Activated CD8-positive, alpha-beta T cell treated with anti-CD3 and anti-CD28 coated beads for 36 hours (primary cell): ENCODE data around the gene VPS25. TPM values are rescaled to one million over a fixed set of nuclear protein-coding genes. Genes with fewer than 3 reads are reported as not detected.

Experiments used
- ATAC-seq: fragments of 200-7000 bp; cut with Tn5 transposase; one replicate; pipeline ENCODE4 v1.10.0; 2021; ENCODE audit warnings: mild to moderate bottlenecking, moderate library complexity
- CTCF ChIA-PET: fragments of 350-600 bp; sonication (Branson Sonifier 250); formaldehyde crosslinking; loops from one replicate; lab custom pipeline; 2021; ENCODE audit warnings: antibody characterized with exemption; lab: Charles Lee
- POLR2A ChIA-PET: fragments of 350-600 bp; sonication (Branson Sonifier 250); formaldehyde crosslinking; loops from one replicate; lab custom pipeline; 2021; ENCODE audit warnings: antibody characterized with exemption; lab: Charles Lee
- DNase-seq: peaks from one replicate; pipeline ENCODE4 v3.0.0-alpha.2; 2020
- H3K27ac Mint-ChIP-seq: one replicate; pipeline ENCODE4 v1.8.0; 2021; ENCODE audit warnings: mild to moderate bottlenecking, mixed read lengths
- H3K27me3 Mint-ChIP-seq: one replicate; pipeline ENCODE4 v1.8.0; 2021; ENCODE audit warnings: mixed read lengths
- H3K36me3 Mint-ChIP-seq: one replicate; pipeline ENCODE4 v1.8.0; 2021; ENCODE audit warnings: low read depth, mixed read lengths
- H3K4me1 Mint-ChIP-seq: one replicate; pipeline ENCODE4 v1.8.0; 2021; ENCODE audit warnings: low read depth, mixed read lengths
- H3K4me3 Mint-ChIP-seq: one replicate; pipeline ENCODE4 v1.8.0; 2021; ENCODE audit warnings: mild to moderate bottlenecking, moderate library complexity, mixed read lengths
- H3K9me3 Mint-ChIP-seq: one replicate; pipeline ENCODE4 v1.8.0; 2021; ENCODE audit warnings: mixed read lengths
- intact Hi-C: fragments of 100-400 bp; cut with micrococcal nuclease; formaldehyde crosslinking; loops from one replicate; pipeline ENCODE4 v1.10.0; 2022
- total RNA-seq, 2 experiments: library from RNA; stranded (reverse); gene quantifications; one replicate each; pipeline ENCODE4 v1.2.3, GENCODE V29; 2021
- TF ChIP-seq, protein P1 (sequence below): fragments of 200-600 bp; IDR thresholded peaks from one replicate; pipeline ENCODE4 v1.8.0; 2022; ENCODE audit warnings: antibody characterized with exemption, mild to moderate bottlenecking

VPS25 gene
- total RNA-seq, 2 experiments from 2014 or later: 63.4 to 67.2 TPM

DNA sequence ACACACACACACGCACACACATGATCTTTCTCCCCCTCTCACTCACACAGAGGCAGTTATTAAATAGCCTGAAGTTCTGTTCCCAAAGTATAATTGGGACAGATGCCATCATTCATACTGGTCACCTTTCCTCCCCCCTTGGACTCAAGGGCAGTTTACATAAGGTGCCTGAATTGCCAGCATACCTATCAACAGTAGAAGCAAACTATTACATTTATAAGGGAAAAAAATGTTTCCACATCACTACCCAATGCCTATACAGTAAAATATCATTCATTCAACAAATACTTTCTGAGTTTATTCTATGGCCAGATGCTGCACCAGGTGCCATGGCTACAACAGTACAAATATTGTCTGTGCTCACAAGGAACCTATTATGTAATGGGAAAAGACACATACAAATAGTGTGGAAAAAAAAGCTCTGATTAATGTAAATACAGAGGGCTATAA is 31.7 kb downstream of the VPS25 start:
- intact Hi-C loops: no loop called here
- DNase-seq (no peak), ATAC-seq (no peak)
- ChIA-PET CTCF (interaction anchor here (2.4 to 5.3 kb wide), 2 partner anchors 15 to 19 kb away, joined by 13 to 36 read pairs; partner anchors contain the start of gene BECN1), POLR2A (interaction anchor here (0.6 to 1.4 kb wide), 2 partner anchors 31 to 52 kb away, joined by 3 read pairs; partner anchors contain the start of gene VPS25)
- Mint-ChIP-seq H3K9me3 (no peaks in the 10 kb centered on the region), H3K4me1 (no peaks in the 10 kb centered on the region), H3K27ac (no peak overlapping the region), H3K27me3 (no peaks in the 10 kb centered on the region), H3K4me3 (no peak overlapping the region), H3K36me3 (no peaks in the 10 kb centered on the region)
- TF ChIP-seq, protein P1, sequence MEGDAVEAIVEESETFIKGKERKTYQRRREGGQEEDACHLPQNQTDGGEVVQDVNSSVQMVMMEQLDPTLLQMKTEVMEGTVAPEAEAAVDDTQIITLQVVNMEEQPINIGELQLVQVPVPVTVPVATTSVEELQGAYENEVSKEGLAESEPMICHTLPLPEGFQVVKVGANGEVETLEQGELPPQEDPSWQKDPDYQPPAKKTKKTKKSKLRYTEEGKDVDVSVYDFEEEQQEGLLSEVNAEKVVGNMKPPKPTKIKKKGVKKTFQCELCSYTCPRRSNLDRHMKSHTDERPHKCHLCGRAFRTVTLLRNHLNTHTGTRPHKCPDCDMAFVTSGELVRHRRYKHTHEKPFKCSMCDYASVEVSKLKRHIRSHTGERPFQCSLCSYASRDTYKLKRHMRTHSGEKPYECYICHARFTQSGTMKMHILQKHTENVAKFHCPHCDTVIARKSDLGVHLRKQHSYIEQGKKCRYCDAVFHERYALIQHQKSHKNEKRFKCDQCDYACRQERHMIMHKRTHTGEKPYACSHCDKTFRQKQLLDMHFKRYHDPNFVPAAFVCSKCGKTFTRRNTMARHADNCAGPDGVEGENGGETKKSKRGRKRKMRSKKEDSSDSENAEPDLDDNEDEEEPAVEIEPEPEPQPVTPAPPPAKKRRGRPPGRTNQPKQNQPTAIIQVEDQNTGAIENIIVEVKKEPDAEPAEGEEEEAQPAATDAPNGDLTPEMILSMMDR: no peak

DNA sequence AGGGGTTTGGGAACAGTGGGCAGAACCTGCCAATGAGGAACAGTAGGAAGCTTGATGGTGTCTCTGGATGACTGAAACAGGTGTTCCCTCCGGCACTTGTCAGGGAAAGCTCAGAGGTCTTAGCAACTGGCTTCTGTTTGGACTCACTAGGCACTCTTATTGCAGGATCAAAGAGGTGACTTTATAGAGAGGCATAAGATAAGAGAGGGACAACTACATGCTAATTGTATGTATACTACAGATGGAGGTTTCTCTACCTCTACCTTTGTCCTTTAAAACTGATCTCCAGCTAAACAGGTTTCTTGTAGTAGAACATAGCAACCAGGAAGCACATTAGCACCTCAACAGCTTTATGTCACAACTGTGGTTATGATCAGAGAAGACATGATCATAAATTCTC is 33.0 kb downstream of the VPS25 start:
- POLR2A ChIA-PET: interaction anchor here (0.5 to 1.8 kb wide), 6 partner anchors 8 to 767 kb away, joined by 3 to 4 read pairs (median 3); no protein-coding TSS in a partner anchor

DNA sequence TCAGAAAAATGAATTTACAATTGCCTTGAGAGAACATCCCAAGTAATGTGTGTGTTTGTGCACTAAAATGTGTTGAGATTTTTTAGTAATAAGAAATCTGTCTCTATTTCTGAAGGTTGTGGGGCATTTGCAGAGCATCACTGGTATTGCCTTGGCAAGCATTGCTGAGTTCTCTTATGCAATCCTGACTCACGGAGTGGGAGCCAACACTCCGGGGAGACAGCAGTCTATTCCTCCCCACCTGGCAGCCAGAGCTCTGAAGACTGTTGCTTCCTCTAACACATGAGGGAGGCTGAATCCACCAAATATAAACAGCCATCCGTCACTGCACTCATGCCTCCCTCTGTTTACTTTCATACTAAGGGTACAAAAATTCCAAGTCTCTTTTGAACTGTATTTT is 36.0 kb downstream of the VPS25 start:
- Mint-ChIP-seq H3K9me3 (no peaks in the 10 kb centered on the region), H3K4me3 (no peak overlapping the region), H3K36me3 (peaks cover 18% of the 10 kb centered on the region), H3K27me3 (no peaks in the 10 kb centered on the region), H3K4me1 (no peaks in the 10 kb centered on the region), H3K27ac (no peak overlapping the region)
- TF ChIP-seq, protein P1: no peak
- DNase-seq (no peak), ATAC-seq (no peak)
- ChIA-PET POLR2A (interaction anchor here (0.6 to 1.5 kb wide), 2 partner anchors 156 to 169 kb away, joined by 3 read pairs; no protein-coding TSS in a partner anchor), CTCF (interaction anchor here (0.7 to 2.0 kb wide), 5 partner anchors 10 to 198 kb away, joined by 3 to 5 read pairs (median 3); no protein-coding TSS in a partner anchor)
- intact Hi-C loops: no loop called here

More for the DNA sequence above, 33.0 kb downstream of the VPS25 start:
- CTCF ChIA-PET: interaction anchor here (0.8 to 5.3 kb wide), 2 partner anchors 14 to 18 kb away, joined by 4 to 36 read pairs; partner anchors contain the start of gene BECN1
- H3K36me3 Mint-ChIP-seq: peaks cover 7% of the 10 kb centered on the region
- no peak for ATAC-seq
- DNase-seq: no peak
- no peaks in the 10 kb centered on the region for H3K9me3 Mint-ChIP-seq
- H3K4me3 Mint-ChIP-seq: no peak overlapping the region
- H3K27me3 Mint-ChIP-seq: no peaks in the 10 kb centered on the region
- intact Hi-C loops: no loop called here
- TF ChIP-seq, protein P1: no peak
- H3K27ac Mint-ChIP-seq: no peak overlapping the region
- H3K4me1 Mint-ChIP-seq: no peaks in the 10 kb centered on the region

DNA sequence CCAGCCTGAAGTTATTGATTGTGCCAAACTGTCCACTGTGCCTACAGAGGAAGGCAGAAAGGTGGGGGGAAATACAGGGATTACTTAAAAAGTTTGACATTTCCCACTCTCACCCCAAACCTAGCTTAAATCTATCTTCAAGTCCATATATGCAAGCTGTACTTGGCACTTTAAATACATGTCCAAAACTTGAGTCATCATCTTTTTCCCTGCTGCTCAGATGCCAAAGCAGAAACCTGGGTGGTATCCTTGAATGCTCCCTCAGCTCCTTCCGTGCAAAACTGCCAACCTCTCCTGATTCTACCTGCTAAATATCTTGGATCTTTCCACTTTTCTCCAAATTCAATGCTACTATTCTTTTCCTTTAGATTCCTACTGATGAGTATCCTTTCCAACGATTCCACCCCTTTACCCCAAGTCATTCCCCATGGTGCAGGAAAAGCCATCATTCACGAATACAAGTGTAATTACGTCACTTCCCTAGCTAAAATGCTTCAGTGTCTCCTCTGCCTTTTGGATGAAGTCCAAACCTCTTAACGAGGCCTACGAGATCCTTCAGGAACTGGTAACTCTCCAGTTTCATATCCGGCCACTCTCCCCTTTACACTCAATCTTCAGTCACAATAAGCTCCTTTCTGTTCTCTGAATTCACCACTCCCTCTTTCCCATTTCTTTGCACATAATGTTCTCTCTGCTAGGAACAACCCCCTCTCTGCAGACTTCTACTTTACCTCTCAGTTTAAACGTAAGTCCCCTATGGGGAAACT is 41.6 kb downstream of the VPS25 start:
- ChIA-PET POLR2A (interaction anchor here (1.0 to 1.6 kb wide), 3 partner anchors 8 to 30 kb away, joined by 3 to 4 read pairs (median 4); partner anchors contain the start of genes CNTD1 and COA3), CTCF (interaction anchor here (0.9 to 2.5 kb wide), 5 partner anchors 9 to 183 kb away, joined by 3 to 13 read pairs (median 5); partner anchors contain the start of genes BECN1 and RPL27)
- Mint-ChIP-seq H3K4me3 (no peak overlapping the region), H3K27me3 (no peaks in the 10 kb centered on the region), H3K4me1 (peaks cover 4% of the 10 kb centered on the region), H3K36me3 (peaks cover 49% of the 10 kb centered on the region), H3K9me3 (no peaks in the 10 kb centered on the region), H3K27ac (no peak overlapping the region)
- DNase-seq: no peak
- intact Hi-C loops: no loop called here
- TF ChIP-seq, protein P1: no peak
- ATAC-seq: no peak
